Measurements from ENCODE around the gene EPAS1. TPM values are rescaled to one million over a fixed set of nuclear protein-coding genes. Genes with fewer than 3 reads are reported as not detected.
A peak's percentile ranks its signal among the peaks of the same experiment; 100 is the strongest.

The EPAS1 gene
- total and polyA plus RNA-seq, 5 donors = 149 to 340 (median 246) TPM

- no peak overlapping the region for H3K27ac ChIP-seq (ENCODE audit: low read length)
Observed at GRCh38 chr2:46378616-46379015, 81.4 kb downstream of the EPAS1 start.

GRCh38 chr2:46379213-46380037, 82.2 kb downstream of the EPAS1 start:
- intact Hi-C loops (cut with DNase I) = loop anchor here in 1 of 4 donors (10.0 kb wide), 1 partner anchor 385 kb away; no protein-coding TSS in a partner anchor
- no peaks in the 10 kb centered on the region for H3K27me3 ChIP-seq (ENCODE audit: control insufficient read depth, insufficient read depth)
- DNase-seq = no peak
- no peak overlapping the region for H3K4me3 ChIP-seq (ENCODE audit: low read length)
- H3K27ac ChIP-seq (ENCODE audit: low read length) = no peak overlapping the region
- H3K9me3 ChIP-seq (ENCODE audit: control insufficient read depth, low read length) = no peaks in the 10 kb centered on the region
- 71% methylated on average over 9 of the region's 9 CpGs for WGBS
- no peak for ATAC-seq
- H3K4me1 ChIP-seq (ENCODE audit: control insufficient read depth, insufficient read depth, low read length) = peaks cover 5% of the 10 kb centered on the region

More at GRCh38 chr2:46378616-46379015, 81.4 kb downstream of the EPAS1 start:
- Histone ChIP-seq H3K4me3 (ENCODE audit: low read length) (no peak overlapping the region), H3K4me1 (ENCODE audit: control insufficient read depth, insufficient read depth, low read length) (peaks cover 5% of the 10 kb centered on the region), H3K9me3 (ENCODE audit: control insufficient read depth, low read length) (no peaks in the 10 kb centered on the region), H3K27me3 (ENCODE audit: control insufficient read depth, insufficient read depth) (no peaks in the 10 kb centered on the region)
- DNase-seq = no peak
- intact Hi-C loops (cut with DNase I) = no loop called here
- ATAC-seq = no peak
- 81% methylated on average over 3 of the region's 3 CpGs for WGBS

- WGBS = 84% methylated on average over 22 of the region's 22 CpGs
- Histone ChIP-seq H3K27ac (ENCODE audit: low read length) (no peak overlapping the region), H3K4me1 (ENCODE audit: control insufficient read depth, insufficient read depth, low read length) (peaks cover 5% of the 10 kb centered on the region), H3K4me3 (ENCODE audit: low read length) (no peak overlapping the region), H3K27me3 (ENCODE audit: control insufficient read depth, insufficient read depth) (no peaks in the 10 kb centered on the region), H3K9me3 (ENCODE audit: control insufficient read depth, low read length) (no peaks in the 10 kb centered on the region)
- intact Hi-C loops (cut with DNase I) = loop anchor here in 1 of 4 donors (10.0 kb wide), 1 partner anchor 385 kb away; no protein-coding TSS in a partner anchor
- DNase-seq (peak in 1 of 3 donors; percentile 50), ATAC-seq (no peak)
Observed at GRCh38 chr2:46380038-46380940, 83.1 kb downstream of the EPAS1 start.

- H3K27ac ChIP-seq (ENCODE audit: low read length) = no peak overlapping the region
- intact Hi-C loops (cut with DNase I) = loop anchor here in 1 of 4 donors (10.0 kb wide), 1 partner anchor 387 kb away; no protein-coding TSS in a partner anchor
- no peaks in the 10 kb centered on the region for H3K27me3 ChIP-seq (ENCODE audit: control insufficient read depth, insufficient read depth)
- ATAC-seq = peak; percentile 9 to 38
- 78% methylated on average over 8 of the region's 8 CpGs for WGBS
- peaks cover 5% of the 10 kb centered on the region for H3K4me1 ChIP-seq (ENCODE audit: control insufficient read depth, insufficient read depth, low read length)
- DNase-seq = peak; percentile 56 to 67 (median 62)
- H3K4me3 ChIP-seq (ENCODE audit: low read length) = no peak overlapping the region
- H3K9me3 ChIP-seq (ENCODE audit: control insufficient read depth, low read length) = no peaks in the 10 kb centered on the region
Observed at GRCh38 chr2:46381263-46381849, 84.1 kb downstream of the EPAS1 start.

GRCh38 chr2:46381871-46382270, 84.7 kb downstream of the EPAS1 start:
- peaks cover 5% of the 10 kb centered on the region for H3K4me1 ChIP-seq (ENCODE audit: control insufficient read depth, insufficient read depth, low read length)

GRCh38 chr2:46382331-46383112, 85.3 kb downstream of the EPAS1 start:
- no peak for ATAC-seq
- Histone ChIP-seq H3K9me3 (ENCODE audit: control insufficient read depth, low read length) (no peaks in the 10 kb centered on the region), H3K4me3 (ENCODE audit: low read length) (no peak overlapping the region), H3K27ac (ENCODE audit: low read length) (no peak overlapping the region), H3K27me3 (ENCODE audit: control insufficient read depth, insufficient read depth) (no peaks in the 10 kb centered on the region), H3K4me1 (ENCODE audit: control insufficient read depth, insufficient read depth, low read length) (peaks cover 5% of the 10 kb centered on the region)
- intact Hi-C loops (cut with DNase I) = loop anchor here in 1 of 4 donors (10.0 kb wide), 1 partner anchor 388 kb away; no protein-coding TSS in a partner anchor
- 85% methylated on average over 14 of the region's 14 CpGs for WGBS
- no peak for DNase-seq

More at GRCh38 chr2:46381871-46382270, 84.7 kb downstream of the EPAS1 start:
- Histone ChIP-seq H3K9me3 (ENCODE audit: control insufficient read depth, low read length) (no peaks in the 10 kb centered on the region), H3K4me3 (ENCODE audit: low read length) (no peak overlapping the region), H3K27ac (ENCODE audit: low read length) (no peak overlapping the region), H3K27me3 (ENCODE audit: control insufficient read depth, insufficient read depth) (no peaks in the 10 kb centered on the region)
- ATAC-seq (no peak), DNase-seq (no peak)
- 94% methylated on average over 8 of the region's 8 CpGs for WGBS
- intact Hi-C loops (cut with DNase I) = loop anchor here in 1 of 4 donors (10.0 kb wide), 1 partner anchor 387 kb away; no protein-coding TSS in a partner anchor

- no peak for ATAC-seq
- intact Hi-C loops (cut with DNase I) = loop anchor here in 1 of 4 donors (10.0 kb wide), 1 partner anchor 388 kb away; no protein-coding TSS in a partner anchor
- Histone ChIP-seq H3K9me3 (ENCODE audit: control insufficient read depth, low read length) (no peaks in the 10 kb centered on the region), H3K27ac (ENCODE audit: low read length) (no peak overlapping the region), H3K4me3 (ENCODE audit: low read length) (no peak overlapping the region), H3K27me3 (ENCODE audit: control insufficient read depth, insufficient read depth) (no peaks in the 10 kb centered on the region), H3K4me1 (ENCODE audit: control insufficient read depth, insufficient read depth, low read length) (no peaks in the 10 kb centered on the region)
- WGBS = 92% methylated on average over 1 of the region's 1 CpG
- DNase-seq = no peak
Observed at GRCh38 chr2:46383113-46383395, 85.8 kb downstream of the EPAS1 start.

- 83% methylated on average over 9 of the region's 9 CpGs for WGBS
- Histone ChIP-seq H3K27me3 (ENCODE audit: control insufficient read depth, insufficient read depth) (no peaks in the 10 kb centered on the region), H3K9me3 (ENCODE audit: control insufficient read depth, low read length) (no peaks in the 10 kb centered on the region), H3K4me1 (ENCODE audit: control insufficient read depth, insufficient read depth, low read length) (no peaks in the 10 kb centered on the region), H3K27ac (ENCODE audit: low read length) (no peak overlapping the region), H3K4me3 (ENCODE audit: low read length) (no peak overlapping the region)
- intact Hi-C loops (cut with DNase I) = loop anchor here in 1 of 4 donors (10.0 kb wide), 1 partner anchor 389 kb away; no protein-coding TSS in a partner anchor
- DNase-seq (no peak), ATAC-seq (no peak)
Observed at GRCh38 chr2:46383784-46384456, 86.7 kb downstream of the EPAS1 start.

GRCh38 chr2:46384457-46384815, 87.2 kb downstream of the EPAS1 start:
- WGBS = 94% methylated on average over 12 of the region's 12 CpGs
- no peaks in the 10 kb centered on the region for H3K9me3 ChIP-seq (ENCODE audit: control insufficient read depth, low read length)
- H3K4me1 ChIP-seq (ENCODE audit: control insufficient read depth, insufficient read depth, low read length) = peaks cover 2% of the 10 kb centered on the region
- intact Hi-C loops (cut with DNase I) = loop anchor here in 1 of 4 donors (10.0 kb wide), 1 partner anchor 390 kb away; no protein-coding TSS in a partner anchor
- H3K27ac ChIP-seq (ENCODE audit: low read length) = no peak overlapping the region
- no peak for ATAC-seq
- no peaks in the 10 kb centered on the region for H3K27me3 ChIP-seq (ENCODE audit: control insufficient read depth, insufficient read depth)
- DNase-seq = no peak
- no peak overlapping the region for H3K4me3 ChIP-seq (ENCODE audit: low read length)
